Measurements from ENCODE around the gene UCHL5. TPM values are rescaled to one million over a fixed set of nuclear protein-coding genes. Genes with fewer than 3 reads are reported as not detected.
A peak's percentile ranks its signal among the peaks of the same experiment; 100 is the strongest.

The UCHL5 gene
- total and polyA plus RNA-seq, 5 donors, result 26.9 to 39.4 (median 34.4) TPM

DNA sequence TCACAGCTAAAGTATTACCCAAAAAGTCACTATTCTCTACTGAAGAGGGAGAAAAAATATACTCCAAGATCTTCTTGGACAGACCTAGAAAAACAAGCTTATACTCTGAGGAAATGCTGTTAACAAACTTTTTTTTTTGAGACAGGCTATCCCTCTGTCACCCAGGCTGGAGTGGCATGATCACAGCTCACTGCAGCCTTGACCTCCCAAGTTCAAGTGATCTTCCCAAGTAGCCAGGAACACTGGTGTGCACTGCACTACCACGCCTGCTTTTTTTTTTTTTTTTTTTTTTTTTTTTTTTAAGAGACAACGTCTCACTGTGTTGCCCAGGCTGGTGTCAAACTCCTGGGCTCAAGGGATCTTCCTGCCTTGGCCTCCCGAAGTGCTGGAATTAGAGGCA, 28.7 kb upstream of the UCHL5 start:
- Histone ChIP-seq H3K27ac (ENCODE audit: low read length) (peak overlapping the region; percentile 58), H3K27me3 (ENCODE audit: control insufficient read depth, insufficient read depth) (no peaks in the 10 kb centered on the region), H3K4me3 (ENCODE audit: low read length) (no peak overlapping the region), H3K9me3 (ENCODE audit: control insufficient read depth, low read length) (no peaks in the 10 kb centered on the region), H3K4me1 (ENCODE audit: control insufficient read depth, insufficient read depth, low read length) (no peaks in the 10 kb centered on the region)
- WGBS, result 38% methylated on average over 3 of the region's 3 CpGs
- no peak for DNase-seq
- intact Hi-C loops (cut with DNase I), result no loop called here
- ATAC-seq, result peak; percentile 63 to 67

DNA sequence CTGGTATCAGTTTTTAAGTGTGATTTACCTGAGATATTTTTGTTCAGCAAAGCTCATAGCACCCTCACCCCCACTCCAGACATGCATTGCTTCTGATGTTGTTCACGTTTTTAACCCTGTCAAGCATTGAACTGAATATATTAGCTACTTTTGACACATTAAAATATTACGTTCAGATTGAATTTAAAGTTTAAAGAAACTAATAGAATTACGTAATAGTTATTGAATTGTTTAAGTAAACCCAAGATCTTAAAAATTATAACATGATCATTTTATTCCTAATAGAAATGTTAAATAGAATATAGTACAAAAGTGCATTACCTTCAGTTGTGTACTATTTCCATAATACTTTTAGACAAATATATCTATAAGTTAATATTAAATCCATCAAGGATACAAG, 27.2 kb upstream of the UCHL5 start:
- no peaks in the 10 kb centered on the region for H3K9me3 ChIP-seq (ENCODE audit: control insufficient read depth, low read length)
- intact Hi-C loops (cut with DNase I), result no loop called here
- no peak for ATAC-seq
- H3K27ac ChIP-seq (ENCODE audit: low read length), result no peak overlapping the region
- no peak overlapping the region for H3K4me3 ChIP-seq (ENCODE audit: low read length)
- no peaks in the 10 kb centered on the region for H3K27me3 ChIP-seq (ENCODE audit: control insufficient read depth, insufficient read depth)
- no peaks in the 10 kb centered on the region for H3K4me1 ChIP-seq (ENCODE audit: control insufficient read depth, insufficient read depth, low read length)
- DNase-seq, result no peak
- 93% methylated on average over 3 of the region's 3 CpGs for WGBS

DNA sequence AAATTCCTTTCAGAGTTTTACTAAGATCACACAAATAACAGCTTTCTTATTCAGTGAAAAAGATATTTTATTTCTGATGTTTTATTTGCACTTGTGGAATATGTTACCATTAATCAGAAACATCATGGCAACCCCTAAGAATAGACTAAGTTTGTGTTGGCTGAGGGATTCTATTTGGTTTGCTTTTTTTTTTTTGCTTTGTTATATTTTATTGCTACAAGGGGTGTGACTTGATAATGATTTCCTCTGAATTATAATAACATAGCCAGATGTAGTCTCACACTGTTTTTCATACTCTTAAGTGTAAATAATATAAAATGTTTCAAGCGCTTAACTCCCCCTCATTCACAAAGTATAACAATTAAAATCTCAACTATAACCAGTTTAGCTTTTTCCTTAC, 26.1 kb upstream of the UCHL5 start:
- no peaks in the 10 kb centered on the region for H3K27me3 ChIP-seq (ENCODE audit: control insufficient read depth, insufficient read depth)
- intact Hi-C loops (cut with DNase I), result no loop called here
- no peaks in the 10 kb centered on the region for H3K9me3 ChIP-seq (ENCODE audit: control insufficient read depth, low read length)
- H3K4me3 ChIP-seq (ENCODE audit: low read length), result no peak overlapping the region
- 77% methylated on average over 1 of the region's 1 CpG for WGBS
- H3K4me1 ChIP-seq (ENCODE audit: control insufficient read depth, insufficient read depth, low read length), result no peaks in the 10 kb centered on the region
- H3K27ac ChIP-seq (ENCODE audit: low read length), result no peak overlapping the region
- ATAC-seq, result peak in 1 of 2 donors; percentile 70
- DNase-seq, result no peak

DNA sequence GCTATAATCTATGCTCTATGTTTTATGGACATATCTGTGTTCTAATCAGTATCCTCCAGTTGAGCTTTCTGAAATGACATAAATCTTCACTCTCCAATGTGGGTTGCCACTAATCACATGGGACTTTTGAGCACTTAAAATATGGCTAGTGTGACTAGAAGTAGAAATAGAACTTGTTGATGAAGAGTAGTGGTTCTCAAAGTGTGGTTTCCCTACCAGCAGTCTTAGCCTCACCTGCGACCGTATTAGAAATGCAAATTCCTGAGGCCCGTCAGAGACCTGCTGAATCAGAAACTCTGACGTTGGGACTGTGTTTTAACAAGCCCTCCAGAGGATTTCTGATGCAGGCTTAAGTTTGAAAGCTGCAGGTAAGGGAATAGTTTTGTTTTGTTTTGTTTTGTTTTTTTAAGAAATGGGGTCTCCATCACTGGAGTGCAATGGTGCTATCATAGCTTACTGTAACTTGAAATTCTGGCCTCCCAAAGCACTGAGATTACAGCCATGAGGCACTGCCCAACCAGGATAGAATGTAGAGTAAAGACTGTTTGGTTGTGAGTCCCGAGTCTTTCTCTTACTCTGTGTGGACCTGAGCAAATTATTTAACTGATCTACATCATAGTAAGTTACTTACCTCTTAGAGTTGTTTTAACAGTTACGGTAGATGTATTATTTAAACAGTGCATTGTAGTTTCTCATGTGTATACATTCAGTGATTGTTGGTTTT, 24.4 kb upstream of the UCHL5 start:
- DNase-seq, result no peak
- ATAC-seq, result no peak
- no peak overlapping the region for H3K4me3 ChIP-seq (ENCODE audit: low read length)
- no peak overlapping the region for H3K27ac ChIP-seq (ENCODE audit: low read length)
- WGBS, result 94% methylated on average over 6 of the region's 6 CpGs
- intact Hi-C loops (cut with DNase I), result no loop called here
- no peaks in the 10 kb centered on the region for H3K9me3 ChIP-seq (ENCODE audit: control insufficient read depth, low read length)
- H3K4me1 ChIP-seq (ENCODE audit: control insufficient read depth, insufficient read depth, low read length), result no peaks in the 10 kb centered on the region
- H3K27me3 ChIP-seq (ENCODE audit: control insufficient read depth, insufficient read depth), result no peaks in the 10 kb centered on the region

DNA sequence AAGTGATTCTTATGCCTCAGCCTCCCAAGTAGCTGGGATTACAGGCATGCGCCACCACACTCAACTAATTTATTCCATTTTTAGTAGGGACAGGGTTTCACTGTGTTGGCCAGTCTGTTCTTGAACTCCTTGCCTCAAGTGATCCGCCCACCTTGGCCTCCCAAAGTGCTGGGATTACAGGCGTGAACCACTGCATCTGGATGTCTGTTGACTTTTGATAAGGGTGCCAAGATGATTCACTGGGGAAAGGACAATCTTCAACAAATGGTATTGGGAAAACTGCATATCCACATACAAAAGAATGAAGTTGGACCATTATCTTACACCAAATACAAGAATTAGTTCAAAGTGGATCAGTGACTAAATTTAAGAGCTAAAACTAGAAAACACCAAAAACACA, 20.0 kb upstream of the UCHL5 start:
- Histone ChIP-seq H3K4me1 (ENCODE audit: control insufficient read depth, insufficient read depth, low read length) (no peaks in the 10 kb centered on the region), H3K27ac (ENCODE audit: low read length) (no peak overlapping the region), H3K9me3 (ENCODE audit: control insufficient read depth, low read length) (no peaks in the 10 kb centered on the region), H3K27me3 (ENCODE audit: control insufficient read depth, insufficient read depth) (no peaks in the 10 kb centered on the region), H3K4me3 (ENCODE audit: low read length) (no peak overlapping the region)
- 93% methylated on average over 3 of the region's 3 CpGs for WGBS
- intact Hi-C loops (cut with DNase I), result no loop called here
- ATAC-seq (no peak), DNase-seq (no peak)

DNA sequence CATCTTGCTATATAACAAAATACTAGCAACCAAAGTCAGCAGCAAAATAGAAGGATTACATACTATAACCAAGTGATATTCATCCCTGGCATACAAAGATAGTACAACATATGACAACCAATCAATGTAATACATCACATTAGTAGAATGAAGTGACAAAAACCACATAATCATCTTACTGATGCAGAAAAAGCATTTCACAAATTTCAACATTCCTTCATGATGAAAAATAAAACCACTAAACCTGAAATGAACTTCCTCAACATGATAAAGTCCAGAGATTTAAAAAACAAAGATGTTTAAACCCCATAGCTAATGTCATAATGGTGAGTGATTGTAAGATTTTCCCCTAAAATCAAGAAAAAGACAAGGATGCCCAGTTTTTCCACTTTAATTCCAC, 18.8 kb upstream of the UCHL5 start:
- no peak overlapping the region for H3K4me3 ChIP-seq (ENCODE audit: low read length)
- no peaks in the 10 kb centered on the region for H3K9me3 ChIP-seq (ENCODE audit: control insufficient read depth, low read length)
- H3K4me1 ChIP-seq (ENCODE audit: control insufficient read depth, insufficient read depth, low read length), result no peaks in the 10 kb centered on the region
- ATAC-seq, result no peak
- H3K27me3 ChIP-seq (ENCODE audit: control insufficient read depth, insufficient read depth), result no peaks in the 10 kb centered on the region
- no peak for DNase-seq
- no peak overlapping the region for H3K27ac ChIP-seq (ENCODE audit: low read length)
- intact Hi-C loops (cut with DNase I), result no loop called here

DNA sequence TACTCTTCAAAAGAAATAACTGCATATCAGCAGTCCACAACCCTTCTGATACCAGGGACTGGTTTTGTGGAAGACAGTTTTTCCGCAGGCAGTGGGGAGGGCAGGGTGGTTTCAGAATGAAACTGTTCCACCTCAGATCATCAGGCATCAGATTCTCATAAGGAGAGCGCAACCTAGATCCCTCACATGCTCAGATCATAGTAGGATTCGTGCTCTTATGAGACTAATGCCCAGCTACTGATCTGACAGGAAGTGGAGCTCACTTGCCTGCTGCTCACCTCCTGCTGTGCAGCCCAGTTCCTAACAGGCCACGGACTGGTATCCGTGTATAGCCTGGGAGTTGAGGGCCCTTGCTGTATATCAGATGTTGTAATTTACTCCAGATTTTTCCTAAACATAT, 11.8 kb upstream of the UCHL5 start:
- Histone ChIP-seq H3K9me3 (ENCODE audit: control insufficient read depth, low read length) (no peaks in the 10 kb centered on the region), H3K4me3 (ENCODE audit: low read length) (no peak overlapping the region), H3K27ac (ENCODE audit: low read length) (peak overlapping the region; percentile 78), H3K27me3 (ENCODE audit: control insufficient read depth, insufficient read depth) (no peaks in the 10 kb centered on the region), H3K4me1 (ENCODE audit: control insufficient read depth, insufficient read depth, low read length) (peaks cover 3% of the 10 kb centered on the region)
- intact Hi-C loops (cut with DNase I), result no loop called here
- DNase-seq (no peak), ATAC-seq (peak; percentile 26 to 45)
- WGBS, result 58% methylated on average over 5 of the region's 5 CpGs

DNA sequence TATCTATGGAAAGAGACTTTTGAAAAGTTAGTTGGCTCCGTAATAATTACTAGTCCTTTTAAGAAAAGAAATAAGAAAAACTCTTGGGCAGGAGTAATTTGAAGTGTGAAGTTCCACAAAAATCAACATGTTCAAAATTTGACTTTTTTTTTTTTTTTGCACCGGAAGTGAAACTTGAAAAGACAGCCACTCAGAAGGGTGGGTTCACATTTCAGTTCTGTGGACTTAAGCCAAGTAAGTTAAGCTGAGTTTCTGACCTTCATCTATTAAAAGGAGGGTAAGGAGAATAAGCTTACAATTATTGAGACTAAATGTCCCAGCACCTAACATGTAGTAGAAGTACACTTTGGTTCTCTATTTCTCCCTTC, 11.2 kb upstream of the UCHL5 start:
- Histone ChIP-seq H3K4me3 (ENCODE audit: low read length) (no peak overlapping the region), H3K27me3 (ENCODE audit: control insufficient read depth, insufficient read depth) (no peaks in the 10 kb centered on the region), H3K4me1 (ENCODE audit: control insufficient read depth, insufficient read depth, low read length) (peaks cover 3% of the 10 kb centered on the region), H3K9me3 (ENCODE audit: control insufficient read depth, low read length) (no peaks in the 10 kb centered on the region), H3K27ac (ENCODE audit: low read length) (no peak overlapping the region)
- no peak for DNase-seq
- ATAC-seq, result peak in 1 of 2 donors; percentile 37
- intact Hi-C loops (cut with DNase I), result no loop called here
- 58% methylated on average over 2 of the region's 2 CpGs for WGBS

DNA sequence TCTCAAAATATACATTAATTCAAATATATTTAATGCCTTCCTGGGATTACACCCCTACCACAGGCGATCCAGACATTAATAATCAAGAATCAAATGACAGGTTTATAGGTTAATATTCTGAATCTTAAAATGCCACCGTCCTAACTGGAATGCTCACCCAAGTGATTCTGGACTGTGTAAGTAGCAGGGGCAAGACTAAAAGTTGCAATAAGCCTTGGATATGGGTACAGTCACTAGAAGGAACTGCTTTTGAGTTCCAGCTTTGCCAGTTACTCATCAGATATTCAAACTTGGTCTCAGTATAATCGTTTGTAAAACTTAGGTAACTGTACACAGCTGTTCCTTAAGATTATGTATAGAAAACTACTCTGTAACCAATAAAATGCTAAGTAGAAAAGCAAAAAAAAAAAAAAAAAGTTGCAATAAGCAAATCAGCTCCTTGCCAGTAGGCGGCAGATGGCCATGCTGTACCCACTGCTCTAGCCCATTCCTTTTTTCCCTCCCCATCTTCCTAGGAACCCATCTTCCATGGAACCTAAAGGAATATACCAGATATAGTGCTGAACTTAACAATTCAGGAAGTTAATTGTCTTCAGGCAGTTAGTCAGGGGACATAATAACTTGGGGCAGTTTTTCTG, 10.7 kb upstream of the UCHL5 start:
- 87% methylated on average over 4 of the region's 4 CpGs for WGBS
- no peaks in the 10 kb centered on the region for H3K27me3 ChIP-seq (ENCODE audit: control insufficient read depth, insufficient read depth)
- ATAC-seq (peak in 1 of 2 donors; percentile 20), DNase-seq (no peak)
- H3K9me3 ChIP-seq (ENCODE audit: control insufficient read depth, low read length), result no peaks in the 10 kb centered on the region
- H3K4me3 ChIP-seq (ENCODE audit: low read length), result no peak overlapping the region
- H3K4me1 ChIP-seq (ENCODE audit: control insufficient read depth, insufficient read depth, low read length), result peaks cover 3% of the 10 kb centered on the region
- intact Hi-C loops (cut with DNase I), result no loop called here
- no peak overlapping the region for H3K27ac ChIP-seq (ENCODE audit: low read length)

DNA sequence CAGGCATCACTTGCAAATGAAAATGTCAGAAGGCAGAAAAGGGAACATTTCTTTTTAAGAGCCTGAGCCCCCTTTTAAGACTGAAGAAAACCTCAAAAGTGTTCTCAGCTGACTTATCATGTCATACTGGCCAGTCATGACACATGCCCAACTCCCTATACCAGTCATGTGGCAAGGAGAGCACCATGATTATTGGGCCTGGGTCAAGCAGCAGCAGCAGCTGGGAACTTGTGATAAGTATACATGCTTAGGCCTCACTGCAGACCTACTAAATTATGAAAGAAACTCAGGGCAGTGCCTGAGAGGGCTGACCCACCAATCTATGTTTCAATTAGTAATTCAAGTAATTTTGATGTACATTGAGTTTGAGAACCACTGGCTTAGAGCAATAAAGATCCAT, 8.9 kb upstream of the UCHL5 start:
- Histone ChIP-seq H3K4me1 (ENCODE audit: control insufficient read depth, insufficient read depth, low read length) (peaks cover 3% of the 10 kb centered on the region), H3K27ac (ENCODE audit: low read length) (no peak overlapping the region), H3K27me3 (ENCODE audit: control insufficient read depth, insufficient read depth) (no peaks in the 10 kb centered on the region), H3K9me3 (ENCODE audit: control insufficient read depth, low read length) (no peaks in the 10 kb centered on the region), H3K4me3 (ENCODE audit: low read length) (no peak overlapping the region)
- ATAC-seq (no peak), DNase-seq (no peak)
- intact Hi-C loops (cut with DNase I), result no loop called here

DNA sequence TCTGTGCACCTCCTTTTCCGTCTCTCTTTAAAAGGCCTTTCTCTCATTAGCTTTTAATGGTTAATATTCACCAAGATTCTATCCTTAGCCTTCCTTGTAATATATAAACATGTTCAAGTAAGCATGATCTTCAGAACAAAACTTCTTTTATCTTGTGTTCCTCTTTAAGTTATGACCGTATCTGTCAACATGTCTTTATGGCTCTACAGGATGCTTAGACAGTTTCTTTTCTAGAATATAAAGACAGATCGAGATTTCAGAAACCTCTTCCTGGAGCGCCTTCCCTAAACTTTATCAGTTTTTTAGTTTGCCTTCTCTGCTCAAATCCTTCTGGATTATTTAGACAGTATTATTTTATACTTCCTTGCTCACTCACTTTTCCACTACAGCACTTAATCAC, 7.4 kb upstream of the UCHL5 start:
- intact Hi-C loops (cut with DNase I), result no loop called here
- Histone ChIP-seq H3K27me3 (ENCODE audit: control insufficient read depth, insufficient read depth) (no peaks in the 10 kb centered on the region), H3K27ac (ENCODE audit: low read length) (no peak overlapping the region), H3K4me3 (ENCODE audit: low read length) (no peak overlapping the region), H3K4me1 (ENCODE audit: control insufficient read depth, insufficient read depth, low read length) (peaks cover 3% of the 10 kb centered on the region), H3K9me3 (ENCODE audit: control insufficient read depth, low read length) (no peaks in the 10 kb centered on the region)
- 87% methylated on average over 4 of the region's 4 CpGs for WGBS
- no peak for DNase-seq
- no peak for ATAC-seq

DNA sequence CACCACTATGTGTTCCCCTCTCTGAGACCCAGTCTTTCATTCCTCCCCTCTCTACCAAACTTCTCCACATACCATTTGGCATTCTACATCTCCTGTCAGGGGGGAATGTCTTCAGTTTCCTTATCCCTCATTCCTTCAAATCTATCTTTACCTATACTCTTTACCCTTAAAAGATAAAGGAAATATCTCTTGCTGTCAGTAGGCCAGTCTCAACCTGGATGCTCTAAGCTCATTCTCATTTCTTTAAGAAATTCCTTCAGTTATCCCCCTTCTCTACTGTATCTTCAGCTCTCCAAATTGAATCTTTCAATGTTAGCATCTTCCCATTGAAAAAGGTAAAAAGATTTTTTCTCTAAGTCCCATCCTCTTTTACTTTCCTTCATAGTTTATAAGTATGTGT, 6.8 kb upstream of the UCHL5 start:
- peaks cover 3% of the 10 kb centered on the region for H3K4me1 ChIP-seq (ENCODE audit: control insufficient read depth, insufficient read depth, low read length)
- no peak overlapping the region for H3K27ac ChIP-seq (ENCODE audit: low read length)
- no peak overlapping the region for H3K4me3 ChIP-seq (ENCODE audit: low read length)
- ATAC-seq (no peak), DNase-seq (no peak)
- intact Hi-C loops (cut with DNase I), result no loop called here
- H3K27me3 ChIP-seq (ENCODE audit: control insufficient read depth, insufficient read depth), result no peaks in the 10 kb centered on the region
- H3K9me3 ChIP-seq (ENCODE audit: control insufficient read depth, low read length), result no peaks in the 10 kb centered on the region
